ENCODE results near the gene DAB2IP. TPM values are rescaled to one million over a fixed set of nuclear protein-coding genes. Genes with fewer than 3 reads are reported as not detected.

The DAB2IP gene
- total and polyA plus RNA-seq, 5 donors, result 25.5 to 55.0 (median 42.1) TPM

DNA sequence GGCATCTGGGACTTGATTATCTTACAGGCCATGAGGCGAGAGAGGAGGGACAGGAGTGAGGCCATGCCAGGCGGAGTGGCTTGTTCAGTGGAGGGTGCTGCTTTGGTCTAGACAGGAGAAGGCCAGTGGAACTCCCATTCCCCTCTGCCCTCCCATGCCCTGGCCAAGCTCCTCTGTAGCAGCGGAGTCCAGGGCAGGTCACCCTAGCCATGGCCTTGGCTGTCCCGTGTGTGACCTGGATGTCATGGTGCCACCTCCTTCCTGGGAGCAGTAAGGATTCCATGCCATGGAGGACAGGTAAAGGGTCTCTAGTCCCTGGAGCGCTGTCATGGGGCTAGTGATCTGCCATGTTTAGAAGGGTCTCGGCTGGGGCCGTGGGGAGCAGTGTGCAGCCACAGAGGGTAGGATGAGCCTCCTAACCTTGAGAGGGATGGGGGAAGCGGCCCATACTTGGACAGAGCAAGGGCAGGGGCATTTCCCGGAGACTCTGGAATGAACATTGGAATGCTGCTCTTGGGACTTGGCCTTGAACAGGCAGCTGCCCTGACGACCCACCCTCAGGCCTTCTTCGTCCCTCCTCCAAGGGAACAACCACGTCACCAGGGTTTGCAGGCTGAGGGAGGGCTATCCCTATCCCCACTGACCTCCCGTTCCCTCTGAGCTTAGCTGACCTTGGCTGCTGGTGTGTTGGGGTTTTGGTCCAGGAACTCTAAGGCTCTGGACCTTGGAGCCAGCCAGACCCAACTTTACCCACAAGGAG lies 100.4 kb downstream of the DAB2IP start:
- 64% methylated on average over 13 of the region's 13 CpGs for WGBS
- Histone ChIP-seq H3K27ac (ENCODE audit: low read length) (no peak overlapping the region), H3K9me3 (ENCODE audit: control insufficient read depth, low read length) (no peaks in the 10 kb centered on the region), H3K4me1 (ENCODE audit: control insufficient read depth, insufficient read depth, low read length) (peaks cover 51% of the 10 kb centered on the region), H3K27me3 (ENCODE audit: control insufficient read depth, insufficient read depth) (no peaks in the 10 kb centered on the region), H3K4me3 (ENCODE audit: low read length) (no peak overlapping the region)
- ATAC-seq (peak; percentile 7 to 18), DNase-seq (peak in 1 of 3 donors; percentile 49)
- intact Hi-C loops (cut with DNase I), result loop anchor here in 1 of 4 donors (10.0 kb wide), 1 partner anchor 113 kb away; no protein-coding TSS in a partner anchor

- ATAC-seq (no peak), DNase-seq (no peak)
- peaks cover 51% of the 10 kb centered on the region for H3K4me1 ChIP-seq (ENCODE audit: control insufficient read depth, insufficient read depth, low read length)
- intact Hi-C loops (cut with DNase I), result loop anchor here in 1 of 4 donors (10.0 kb wide), 1 partner anchor 112 kb away; no protein-coding TSS in a partner anchor
- 93% methylated on average over 9 of the region's 9 CpGs for WGBS
- no peaks in the 10 kb centered on the region for H3K9me3 ChIP-seq (ENCODE audit: control insufficient read depth, low read length)
- H3K4me3 ChIP-seq (ENCODE audit: low read length), result no peak overlapping the region
- H3K27me3 ChIP-seq (ENCODE audit: control insufficient read depth, insufficient read depth), result no peaks in the 10 kb centered on the region
- H3K27ac ChIP-seq (ENCODE audit: low read length), result no peak overlapping the region
Observed at GRCh38 chr9:121752929-121753328, 101.5 kb downstream of the DAB2IP start.

DNA sequence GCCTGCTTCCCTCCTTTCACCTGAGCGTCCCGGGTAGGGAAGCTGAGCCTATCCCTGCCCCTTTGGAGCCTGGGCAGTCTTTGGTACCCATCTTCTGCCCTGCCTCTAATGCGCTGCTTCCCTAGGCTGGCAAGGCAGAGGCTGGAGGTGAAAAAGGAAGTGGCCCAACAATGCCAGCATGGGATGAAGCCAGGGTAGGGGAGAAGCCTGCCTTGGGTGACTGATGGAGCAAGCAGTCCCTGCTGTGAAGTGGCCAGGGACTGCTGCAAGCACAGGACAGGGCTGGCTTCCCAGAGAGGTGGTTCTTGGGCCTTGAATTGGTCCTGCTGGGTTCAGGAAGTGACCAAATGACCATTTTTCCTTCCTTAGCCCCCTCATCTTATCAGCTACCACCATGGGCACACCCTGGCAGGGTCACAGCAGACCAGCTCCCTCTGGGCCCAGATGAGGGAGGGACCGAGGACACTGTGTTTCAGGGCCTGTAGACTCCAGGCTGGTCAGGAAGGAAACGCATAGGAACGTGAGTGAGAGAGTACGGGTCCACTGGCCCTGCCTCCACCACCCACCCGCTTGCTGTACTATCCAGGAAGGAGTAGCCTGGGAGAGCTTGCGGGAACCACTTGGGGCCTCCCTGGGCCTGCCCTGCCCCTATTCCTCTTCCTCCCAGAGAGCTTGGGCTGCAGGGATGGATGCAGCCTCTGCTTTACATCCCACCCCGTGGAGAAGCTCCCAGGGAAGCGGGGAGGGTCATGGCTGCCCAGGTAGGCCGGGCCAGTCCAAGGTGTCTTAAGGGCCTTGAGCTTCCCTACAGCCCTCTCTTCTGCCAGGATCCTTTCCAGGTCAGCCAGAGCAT lies 102.6 kb downstream of the DAB2IP start:
- Histone ChIP-seq H3K4me3 (ENCODE audit: low read length) (no peak overlapping the region), H3K4me1 (ENCODE audit: control insufficient read depth, insufficient read depth, low read length) (peaks cover 40% of the 10 kb centered on the region), H3K27ac (ENCODE audit: low read length) (peak overlapping the region; percentile 24), H3K27me3 (ENCODE audit: control insufficient read depth, insufficient read depth) (no peaks in the 10 kb centered on the region), H3K9me3 (ENCODE audit: control insufficient read depth, low read length) (no peaks in the 10 kb centered on the region)
- ATAC-seq (peak; percentile 54 to 75), DNase-seq (peak in 2 of 3 donors; percentile 51 to 75)
- 65% methylated on average over 12 of the region's 12 CpGs for WGBS
- intact Hi-C loops (cut with DNase I), result loop anchor here in 1 of 4 donors (10.0 kb wide), 1 partner anchor 111 kb away; no protein-coding TSS in a partner anchor

DNA sequence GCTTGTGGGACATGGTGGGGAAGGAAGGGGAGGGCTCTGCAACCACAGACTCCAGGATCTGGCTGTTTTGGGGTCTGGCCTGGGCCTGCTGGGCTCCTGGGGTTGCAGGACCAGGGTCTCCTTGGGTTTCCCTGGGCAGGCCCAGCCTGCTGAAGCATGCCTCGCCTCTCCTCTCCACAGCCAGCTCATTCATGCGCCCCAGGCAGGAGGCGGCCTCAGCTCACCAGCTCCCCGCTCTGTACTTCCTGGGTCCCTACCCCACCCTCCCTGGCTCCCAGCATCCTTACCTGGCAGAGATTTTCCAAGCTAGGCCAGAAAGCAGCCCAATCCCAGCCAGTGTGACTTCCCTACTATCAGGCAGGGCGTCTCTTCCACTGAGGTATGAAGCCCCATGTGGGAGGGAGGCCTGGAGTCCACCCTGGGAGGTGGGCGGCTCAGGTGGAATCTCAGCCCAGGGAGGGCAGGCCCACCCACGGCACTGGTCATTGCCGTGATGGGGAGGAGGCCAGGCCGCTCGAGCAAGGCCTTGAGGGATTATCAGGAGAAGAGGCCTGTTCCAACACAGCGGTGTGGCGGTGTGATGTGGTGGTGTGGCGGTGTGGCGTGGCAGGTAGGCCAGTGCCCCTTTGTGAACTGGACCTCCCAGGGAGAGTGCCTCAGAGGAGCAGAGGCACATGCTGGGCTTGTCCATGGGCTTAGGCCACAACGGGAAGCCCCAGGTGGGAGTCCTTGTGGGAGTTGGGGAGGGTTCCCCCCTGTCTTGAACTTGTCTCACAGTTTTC lies 103.4 kb downstream of the DAB2IP start:
- H3K27me3 ChIP-seq (ENCODE audit: control insufficient read depth, insufficient read depth), result no peaks in the 10 kb centered on the region
- no peak overlapping the region for H3K4me3 ChIP-seq (ENCODE audit: low read length)
- intact Hi-C loops (cut with DNase I), result loop anchor here in 1 of 4 donors (10.0 kb wide), 1 partner anchor 110 kb away; no protein-coding TSS in a partner anchor
- WGBS, result 89% methylated on average over 15 of the region's 15 CpGs
- peaks cover 32% of the 10 kb centered on the region for H3K4me1 ChIP-seq (ENCODE audit: control insufficient read depth, insufficient read depth, low read length)
- no peaks in the 10 kb centered on the region for H3K9me3 ChIP-seq (ENCODE audit: control insufficient read depth, low read length)
- no peak overlapping the region for H3K27ac ChIP-seq (ENCODE audit: low read length)
- no peak for ATAC-seq
- peak in 2 of 3 donors; percentile 54 to 58 for DNase-seq

GRCh38 chr9:121755581-121755980 lies 104.1 kb downstream of the DAB2IP start:
- Histone ChIP-seq H3K27ac (ENCODE audit: low read length) (no peak overlapping the region), H3K4me1 (ENCODE audit: control insufficient read depth, insufficient read depth, low read length) (peaks cover 26% of the 10 kb centered on the region)
- intact Hi-C loops (cut with DNase I), result loop anchor here in 1 of 4 donors (10.0 kb wide), 1 partner anchor 109 kb away; no protein-coding TSS in a partner anchor

DNA sequence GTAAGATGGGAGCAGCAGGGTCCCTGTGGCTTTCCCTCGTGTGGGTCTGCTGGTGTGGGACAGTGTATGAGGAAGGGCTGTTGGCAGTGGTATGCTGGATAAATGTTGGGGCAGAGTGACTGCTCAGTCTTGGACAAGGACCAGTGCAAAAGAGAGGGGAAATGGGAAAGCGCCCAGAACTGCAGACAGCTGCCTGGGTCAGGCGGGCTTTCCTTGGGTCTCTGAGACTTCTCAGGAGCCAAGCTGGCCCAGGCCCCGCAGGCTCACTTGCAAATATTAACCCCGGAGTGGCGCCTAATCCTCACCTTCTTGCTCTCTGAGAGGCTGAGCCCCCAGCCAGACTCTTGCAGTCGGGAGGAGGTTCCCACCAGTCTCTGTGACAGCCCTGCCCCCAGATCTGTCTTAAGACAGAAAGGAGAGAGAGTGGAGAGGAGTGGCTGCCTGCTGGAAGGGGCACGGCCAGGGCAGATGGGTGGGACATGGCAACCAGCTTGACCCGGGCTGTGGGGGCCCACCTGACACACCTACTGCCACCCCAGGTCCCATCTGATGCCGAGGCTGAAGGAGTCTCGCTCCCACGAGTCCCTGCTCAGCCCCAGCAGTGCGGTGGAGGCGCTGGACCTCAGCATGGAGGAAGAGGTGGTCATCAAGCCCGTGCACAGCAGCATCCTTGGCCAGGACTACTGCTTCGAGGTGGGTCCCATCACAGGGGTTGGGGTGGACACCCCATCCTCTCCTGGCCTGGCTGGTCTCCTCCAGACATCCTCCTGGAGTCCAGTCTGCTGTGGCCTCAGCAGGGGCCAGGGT lies 105.2 kb downstream of the DAB2IP start:
- ATAC-seq (no peak), DNase-seq (peak in 2 of 3 donors; percentile 67 to 75)
- 59% methylated on average over 16 of the region's 16 CpGs for WGBS
- Histone ChIP-seq H3K4me1 (ENCODE audit: control insufficient read depth, insufficient read depth, low read length) (peaks cover 16% of the 10 kb centered on the region), H3K27ac (ENCODE audit: low read length) (no peak overlapping the region), H3K9me3 (ENCODE audit: control insufficient read depth, low read length) (no peaks in the 10 kb centered on the region), H3K4me3 (ENCODE audit: low read length) (no peak overlapping the region), H3K27me3 (ENCODE audit: control insufficient read depth, insufficient read depth) (no peaks in the 10 kb centered on the region)
- intact Hi-C loops (cut with DNase I), result loop anchor here in 1 of 4 donors (10.0 kb wide), 1 partner anchor 108 kb away; no protein-coding TSS in a partner anchor

More at GRCh38 chr9:121755581-121755980, 104.1 kb downstream of the DAB2IP start:
- 89% methylated on average over 7 of the region's 7 CpGs for WGBS
- Histone ChIP-seq H3K27me3 (ENCODE audit: control insufficient read depth, insufficient read depth) (no peaks in the 10 kb centered on the region), H3K9me3 (ENCODE audit: control insufficient read depth, low read length) (no peaks in the 10 kb centered on the region), H3K4me3 (ENCODE audit: low read length) (no peak overlapping the region)
- peak in 2 of 3 donors; percentile 27 to 58 for DNase-seq
- ATAC-seq, result no peak

- WGBS, result 67% methylated on average over 1 of the region's 1 CpG
- intact Hi-C loops (cut with DNase I), result loop anchor here in 1 of 4 donors (10.0 kb wide), 1 partner anchor 108 kb away; no protein-coding TSS in a partner anchor
- H3K4me3 ChIP-seq (ENCODE audit: low read length), result no peak overlapping the region
- H3K9me3 ChIP-seq (ENCODE audit: control insufficient read depth, low read length), result no peaks in the 10 kb centered on the region
- no peak overlapping the region for H3K27ac ChIP-seq (ENCODE audit: low read length)
- ATAC-seq (no peak), DNase-seq (peak in 1 of 3 donors; percentile 21)
- H3K27me3 ChIP-seq (ENCODE audit: control insufficient read depth, insufficient read depth), result no peaks in the 10 kb centered on the region
- peaks cover 12% of the 10 kb centered on the region for H3K4me1 ChIP-seq (ENCODE audit: control insufficient read depth, insufficient read depth, low read length)
Observed at GRCh38 chr9:121757281-121757585, 105.8 kb downstream of the DAB2IP start.

- Histone ChIP-seq H3K27me3 (ENCODE audit: control insufficient read depth, insufficient read depth) (no peaks in the 10 kb centered on the region), H3K4me3 (ENCODE audit: low read length) (no peak overlapping the region), H3K9me3 (ENCODE audit: control insufficient read depth, low read length) (no peaks in the 10 kb centered on the region), H3K4me1 (ENCODE audit: control insufficient read depth, insufficient read depth, low read length) (peaks cover 8% of the 10 kb centered on the region), H3K27ac (ENCODE audit: low read length) (no peak overlapping the region)
- intact Hi-C loops (cut with DNase I), result loop anchor here in 1 of 4 donors (10.0 kb wide), 1 partner anchor 106 kb away; no protein-coding TSS in a partner anchor
- ATAC-seq (no peak), DNase-seq (peak in 2 of 3 donors; percentile 8 to 30)
- WGBS, result 75% methylated on average over 9 of the region's 9 CpGs
Observed at GRCh38 chr9:121758693-121759092, 107.3 kb downstream of the DAB2IP start.

GRCh38 chr9:121759996-121760395 lies 108.6 kb downstream of the DAB2IP start:
- intact Hi-C loops (cut with DNase I), result loop anchor here in 1 of 4 donors (10.0 kb wide), 1 partner anchor 105 kb away; no protein-coding TSS in a partner anchor
- DNase-seq, result peak in 1 of 3 donors; percentile 30
- H3K4me3 ChIP-seq (ENCODE audit: low read length), result no peak overlapping the region
- H3K9me3 ChIP-seq (ENCODE audit: control insufficient read depth, low read length), result no peaks in the 10 kb centered on the region
- no peak overlapping the region for H3K27ac ChIP-seq (ENCODE audit: low read length)
- no peaks in the 10 kb centered on the region for H3K27me3 ChIP-seq (ENCODE audit: control insufficient read depth, insufficient read depth)
- H3K4me1 ChIP-seq (ENCODE audit: control insufficient read depth, insufficient read depth, low read length), result peaks cover 6% of the 10 kb centered on the region
- 97% methylated on average over 23 of the region's 23 CpGs for WGBS
- no peak for ATAC-seq

All from right cardiac atrium (tissue), 5 donors.